K562 (cell line): Measurements from ENCODE around the gene EHD2. TPM values are rescaled to one million over a fixed set of nuclear protein-coding genes. Genes with fewer than 3 reads are reported as not detected.

Experiments
- CHD1 ChIP-seq: fragments of 200-600 bp; sonication (generic); IDR thresholded peaks from one replicate; pipeline ENCODE4 v1.6.1; 2012; ENCODE audit warnings: mild to moderate bottlenecking, moderate library complexity, low read length, inconsistent platforms
- COPS2 ChIP-seq: fragments of 450-650 bp; conservative IDR thresholded peaks from 2 replicates; pipeline ENCODE4 v1.6.1; 2016; ENCODE audit warnings: mild to moderate bottlenecking, moderate library complexity
- CTBP1 ChIP-seq: fragments of 450-650 bp; IDR thresholded peaks from 2 replicates; pipeline ENCODE4 v1.6.1; 2016; ENCODE audit warnings: borderline replicate concordance
- ERF ChIP-seq: fragments of 450-650 bp; formaldehyde crosslinking; IDR thresholded peaks from 2 replicates; pipeline ENCODE4 v1.4.0; 2020; ENCODE audit warnings: mild to moderate bottlenecking, mixed read lengths
- GATA2 ChIP-seq: sonication (generic); formaldehyde crosslinking; IDR thresholded peaks from 2 replicates; pipeline ENCODE4 v1.4.0; 2020; ENCODE audit warnings: mild to moderate bottlenecking, missing genetic modification reagents
- IRF9 ChIP-seq: fragments of 450-650 bp; IDR thresholded peaks from 2 replicates; pipeline ENCODE4 v1.6.1; 2016; ENCODE audit warnings: missing biosample characterization, missing genetic modification characterization
- NFRKB ChIP-seq: fragments of 450-650 bp; IDR thresholded peaks from 2 replicates; pipeline ENCODE4 v1.6.1; 2016; ENCODE audit warnings: low read depth
- NFXL1 ChIP-seq: fragments of 450-650 bp; formaldehyde crosslinking; IDR thresholded peaks from 2 replicates; pipeline ENCODE4 v1.4.0; 2021; ENCODE audit warnings: mild to moderate bottlenecking
- NR2F6 ChIP-seq: fragments of 450-650 bp; formaldehyde crosslinking; IDR thresholded peaks from 2 replicates; pipeline ENCODE4 v1.4.0; 2020; ENCODE audit warnings: mild to moderate bottlenecking
- PHF21A ChIP-seq: fragments of 450-650 bp; IDR thresholded peaks from 2 replicates; pipeline ENCODE4 v1.6.1; 2017; ENCODE audit warnings: low read depth, borderline replicate concordance
- RBM17 ChIP-seq: fragments of 200-400 bp; formaldehyde crosslinking; IDR thresholded peaks from 2 replicates; pipeline ENCODE4 v1.6.1; 2017; ENCODE audit warnings: low read depth, mild to moderate bottlenecking, low read length, borderline replicate concordance
- SNRNP70 ChIP-seq: fragments of 200-400 bp; formaldehyde crosslinking; optimal IDR thresholded peaks from 2 replicates; pipeline ENCODE3; 2017; ENCODE audit warnings: low read depth, low read length
- ZBTB26 ChIP-seq: fragments of 450-650 bp; formaldehyde crosslinking; IDR thresholded peaks from 2 replicates; pipeline ENCODE4 v1.4.0; 2022; ENCODE audit warnings: missing genetic modification characterization
- ZNF140 ChIP-seq: fragments of 250-450 bp; sonication (Bioruptor Pico); IDR thresholded peaks from 2 replicates; pipeline ENCODE4 v1.8.0; 2021; ENCODE audit warnings: moderate library complexity, mild to moderate bottlenecking, inconsistent platforms
- ZNF384 ChIP-seq: IDR thresholded peaks from 2 replicates; pipeline ENCODE4 v1.6.1; 2012; ENCODE audit warnings: low read depth, low read length, improper control_type of control experiment
- ZNF57 ChIP-seq: fragments of 450-650 bp; formaldehyde crosslinking; IDR thresholded peaks from 2 replicates; pipeline ENCODE4 v1.4.0; 2020; ENCODE audit warnings: mild to moderate bottlenecking, moderate library complexity
- ZNF583 ChIP-seq: fragments of 250-450 bp; sonication (Bioruptor Pico); IDR thresholded peaks from 2 replicates; pipeline ENCODE4 v1.4.0; 2020
- ZNF764 ChIP-seq: fragments of 250-450 bp; sonication (Bioruptor Pico); IDR thresholded peaks from 2 replicates; pipeline ENCODE4 v1.4.0; 2020; ENCODE audit warnings: low read depth, mild to moderate bottlenecking, moderate library complexity
- ZNF785 ChIP-seq: fragments of 250-450 bp; sonication (Bioruptor Pico); IDR thresholded peaks from 2 replicates; pipeline ENCODE4 v1.4.0; 2020; ENCODE audit warnings: mild to moderate bottlenecking
- polyA plus RNA-seq, 8 experiments: library from polyadenylated mRNA; depleted of rRNA in 4 of 8; stranded (reverse) in 5 of 8; unstranded in 3 of 8; fragments of >200 nt; fragmentation: Nextera tagmentation in 2 of 8; fragmentation: Illumina TruSeq in 1 of 8; extraction: Ambion mirVana in 2 of 8; extraction: Trizol in 1 of 8; gene quantifications; 2 replicates each; pipeline versions ENCODE4 v1.2.1 to v1.2.3, GENCODE V29; 2011 to 2014; ENCODE audit warnings: inconsistent platforms in 1 of 8, missing spikeins in 1 of 8
- total RNA-seq, 7 experiments: library from RNA; depleted of rRNA in 6 of 7; stranded (reverse); fragments of >200 nt in 6 of 7; fragmentation: Illumina TruSeq in 2 of 7; extraction: Trizol in 2 of 7; gene quantifications; 2 replicates each; pipeline versions ENCODE4 v1.2.1 to v1.2.3, GENCODE V29; 2011 to 2021; ENCODE audit warnings: low replicate concordance in 1 of 7
- TF ChIP-seq, protein P1 (sequence below): fragments of 250-450 bp; sonication (Bioruptor Pico); IDR thresholded peaks from 2 replicates; pipeline ENCODE4 v1.8.0; 2022; ENCODE audit warnings: inconsistent platforms
- TF ChIP-seq, protein P2 (sequence below): fragments of 450-650 bp; formaldehyde crosslinking; IDR thresholded peaks from 2 replicates; pipeline ENCODE4 v1.4.0; 2020; ENCODE audit warnings: mild to moderate bottlenecking, moderate library complexity
- TF ChIP-seq, protein P3 (sequence below): sonication (generic); formaldehyde crosslinking; IDR thresholded peaks from 2 replicates; pipeline ENCODE4 v1.8.1; 2023; ENCODE audit warnings: mild to moderate bottlenecking, missing genetic modification reagents

The EHD2 gene
- total and polyA plus RNA-seq, 9 of the 15 experiments (the other 6 are each of a cell fraction or from before 2014, with no cell fraction given) = 1.7 to 32.2 (median 3.0) TPM

GRCh38 chr19:47745010-47745901 lies 32.0 kb downstream of the EHD2 start, which contains the start of gene NOP53 (continued):
- TF ChIP-seq, protein P1, sequence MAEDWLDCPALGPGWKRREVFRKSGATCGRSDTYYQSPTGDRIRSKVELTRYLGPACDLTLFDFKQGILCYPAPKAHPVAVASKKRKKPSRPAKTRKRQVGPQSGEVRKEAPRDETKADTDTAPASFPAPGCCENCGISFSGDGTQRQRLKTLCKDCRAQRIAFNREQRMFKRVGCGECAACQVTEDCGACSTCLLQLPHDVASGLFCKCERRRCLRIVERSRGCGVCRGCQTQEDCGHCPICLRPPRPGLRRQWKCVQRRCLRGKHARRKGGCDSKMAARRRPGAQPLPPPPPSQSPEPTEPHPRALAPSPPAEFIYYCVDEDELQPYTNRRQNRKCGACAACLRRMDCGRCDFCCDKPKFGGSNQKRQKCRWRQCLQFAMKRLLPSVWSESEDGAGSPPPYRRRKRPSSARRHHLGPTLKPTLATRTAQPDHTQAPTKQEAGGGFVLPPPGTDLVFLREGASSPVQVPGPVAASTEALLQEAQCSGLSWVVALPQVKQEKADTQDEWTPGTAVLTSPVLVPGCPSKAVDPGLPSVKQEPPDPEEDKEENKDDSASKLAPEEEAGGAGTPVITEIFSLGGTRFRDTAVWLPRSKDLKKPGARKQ = no peak
- TF ChIP-seq ZNF785 (CRISPR knock-in tag) (no peak), ERF (CRISPR knock-in tag) (peak; percentile 56; the same call in 1 of the 2 replicates), ZNF583 (CRISPR knock-in tag) (peak; percentile 14; the same call in 1 of the 2 replicates), NR2F6 (no peak), ZNF140 (no peak), ZNF764 (CRISPR knock-in tag) (no peak), ZNF57 (no peak), IRF9 (tag) (no peak), GATA2 (CRISPR knock-in tag) (no peak), ZBTB26 (CRISPR knock-in tag) (no peak), ZNF384 (no peak), PHF21A (no peak), NFRKB (peak; percentile 97), SNRNP70 (no peak), CHD1 (peak; percentile 45), NFXL1 (CRISPR knock-in tag) (no peak), RBM17 (no peak), CTBP1 (peak; percentile 26; the same call in 1 of the 2 replicates), COPS2 (no peak)
- TF ChIP-seq, protein P2, sequence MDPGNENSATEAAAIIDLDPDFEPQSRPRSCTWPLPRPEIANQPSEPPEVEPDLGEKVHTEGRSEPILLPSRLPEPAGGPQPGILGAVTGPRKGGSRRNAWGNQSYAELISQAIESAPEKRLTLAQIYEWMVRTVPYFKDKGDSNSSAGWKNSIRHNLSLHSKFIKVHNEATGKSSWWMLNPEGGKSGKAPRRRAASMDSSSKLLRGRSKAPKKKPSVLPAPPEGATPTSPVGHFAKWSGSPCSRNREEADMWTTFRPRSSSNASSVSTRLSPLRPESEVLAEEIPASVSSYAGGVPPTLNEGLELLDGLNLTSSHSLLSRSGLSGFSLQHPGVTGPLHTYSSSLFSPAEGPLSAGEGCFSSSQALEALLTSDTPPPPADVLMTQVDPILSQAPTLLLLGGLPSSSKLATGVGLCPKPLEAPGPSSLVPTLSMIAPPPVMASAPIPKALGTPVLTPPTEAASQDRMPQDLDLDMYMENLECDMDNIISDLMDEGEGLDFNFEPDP = no peak
- TF ChIP-seq, protein P3, sequence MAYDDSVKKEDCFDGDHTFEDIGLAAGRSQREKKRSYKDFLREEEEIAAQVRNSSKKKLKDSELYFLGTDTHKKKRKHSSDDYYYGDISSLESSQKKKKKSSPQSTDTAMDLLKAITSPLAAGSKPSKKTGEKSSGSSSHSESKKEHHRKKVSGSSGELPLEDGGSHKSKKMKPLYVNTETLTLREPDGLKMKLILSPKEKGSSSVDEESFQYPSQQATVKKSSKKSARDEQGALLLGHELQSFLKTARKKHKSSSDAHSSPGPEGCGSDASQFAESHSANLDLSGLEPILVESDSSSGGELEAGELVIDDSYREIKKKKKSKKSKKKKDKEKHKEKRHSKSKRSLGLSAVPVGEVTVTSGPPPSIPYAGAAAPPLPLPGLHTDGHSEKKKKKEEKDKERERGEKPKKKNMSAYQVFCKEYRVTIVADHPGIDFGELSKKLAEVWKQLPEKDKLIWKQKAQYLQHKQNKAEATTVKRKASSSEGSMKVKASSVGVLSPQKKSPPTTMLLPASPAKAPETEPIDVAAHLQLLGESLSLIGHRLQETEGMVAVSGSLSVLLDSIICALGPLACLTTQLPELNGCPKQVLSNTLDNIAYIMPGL (CRISPR knock-in tag) = no peak
